ENCODE results near the gene LIX1L. TPM values are rescaled to one million over a fixed set of nuclear protein-coding genes. Genes with fewer than 3 reads are reported as not detected.

Gene LIX1L
- total and polyA plus RNA-seq, 2 of the 4 experiments (the other 2 are of a cell fraction) = 14.7 to 28.8 TPM

- no TSS peak for BruUV-seq (replicated peaks)
- no peak overlapping the region for H3K4me2 ChIP-seq (ENCODE audit: low read depth, low read length)
- no peak overlapping the region for H3K4ac ChIP-seq (ENCODE audit: low read depth, low read length)
- H3K23ac ChIP-seq (ENCODE audit: low read depth, low read length) = no peak overlapping the region
- no peak overlapping the region for H2BK15ac ChIP-seq (ENCODE audit: low read depth, low read length)
- no peak overlapping the region for H3K14ac ChIP-seq (replicated peaks; ENCODE audit: low read depth, low read length)
- H4K91ac ChIP-seq (ENCODE audit: insufficient read depth, low read depth, low read length) = no peak overlapping the region
- H4K20me1 ChIP-seq (ENCODE audit: insufficient read depth, low read length) = peaks cover 7% of the 10 kb centered on the region; the same call in 1 of the 2 replicates
- H3K27ac ChIP-seq (ENCODE audit: insufficient read depth, low read length) = no peak overlapping the region
- intact Hi-C loops (cut with micrococcal nuclease) (no loop called here), in situ Hi-C loops (cut with MboI; ENCODE audit: low sequenced_read_pairs) (no loop called here), dilution Hi-C loops (cut with HindIII; ENCODE audit: low sequenced_read_pairs, unreplicated experiment) (no loop called here)
- H2BK5ac ChIP-seq (ENCODE audit: low read depth, low read length, poor library complexity, severe bottlenecking) = no peak overlapping the region
- no peak for DNase-seq
- POLR2A ChIA-PET (ENCODE audit: unreplicated experiment) = no interaction called here
- H3K9ac ChIP-seq (ENCODE audit: low read depth, low read length) = no peak overlapping the region
- no peak overlapping the region for H2AK5ac ChIP-seq (ENCODE audit: low read depth, low read length)
- no peak for TF ChIP-seq BHLHE40 (IDR thresholded peaks at IDR 0.05; ENCODE audit: low read depth, low read length)
- TF ChIP-seq CTCF (conservative IDR thresholded peaks at IDR 0.05; ENCODE audit: low read depth, low read length) = no peak
- H3K27me3 ChIP-seq (ENCODE audit: control insufficient read depth, insufficient read depth, low read length) = no peaks in the 10 kb centered on the region
- no peak overlapping the region for H3K18ac ChIP-seq (ENCODE audit: low read depth, low read length)
- H3K4me3 ChIP-seq (ENCODE audit: insufficient read depth, low read depth, low read length) = no peak overlapping the region
- no peak overlapping the region for H2AK9ac ChIP-seq (replicated peaks; ENCODE audit: low read depth, low read length, poor library complexity)
- CTCF ChIA-PET = no interaction called here
- no peak overlapping the region for H2BK20ac ChIP-seq (ENCODE audit: low read depth, low read length)
- H2AFZ ChIP-seq (replicated peaks; ENCODE audit: low read length, poor library complexity) = no peak overlapping the region
- peaks cover 7% of the 10 kb centered on the region for H3K9me1 ChIP-seq (ENCODE audit: insufficient read depth, low read length)
- no peak overlapping the region for H3K56ac ChIP-seq (ENCODE audit: extremely low read depth, insufficient read depth, low read length)
- peaks cover 36 to 53% of the 10 kb centered on the region in 2 experiments for H3K79me1 ChIP-seq (ENCODE audit: low read depth in 1 of 2, low read length in 2 of 2)
- H4K8ac ChIP-seq (ENCODE audit: low read depth in 2 of 2, low read length in 2 of 2) = no peak overlapping the region
- no peak for ATAC-seq (ENCODE audit: low read depth)
- H2BK120ac ChIP-seq (ENCODE audit: low read depth, low read length) = no peak overlapping the region
- H3K9me3 ChIP-seq (ENCODE audit: control insufficient read depth, insufficient read depth, low read length) = no peaks in the 10 kb centered on the region
- peaks cover 17% of the 10 kb centered on the region for H3K36me3 ChIP-seq (ENCODE audit: control insufficient read depth, insufficient read depth, low read length)
- H3K4me1 ChIP-seq (ENCODE audit: control insufficient read depth, insufficient read depth, low read length) = no peaks in the 10 kb centered on the region
- no peak overlapping the region for H4K5ac ChIP-seq (ENCODE audit: low read depth, low read length)
- WGBS, 2 experiments (ENCODE audit: extremely low coverage in 2 of 2, insufficient read length in 1 of 2) = no CpG with 5 or more reads among the region's 4 CpGs
These were observed 11.3 kb downstream of the LIX1L start for GRCh38 chr1:145946477-145946986.

Measured in IMR-90 (cell line).